Activated naive CD4-positive, alpha-beta T cell treated with anti-CD3 and anti-CD28 coated beads, Interleukin-2, amount 10 ng/mL, durations not matched to agents 7 days and 5 days (primary cell): ENCODE measurements around the gene BTBD8.
"Not testable (repeated sequence)": the region's sequence is repeated elsewhere in the genome, so short reads cannot be mapped to it uniquely, and the experiment has no call there.

Source experiments
- CTCF ChIA-PET: fragments of 350-600 bp; sonication (Branson Sonifier 250); formaldehyde crosslinking; loops from one replicate; lab custom pipeline; 2021; ENCODE audit warnings: antibody characterized with exemption; lab: Charles Lee
- DNase-seq: peaks from one replicate; pipeline ENCODE4 v3.0.0-alpha.2; 2020
- H3K27ac Mint-ChIP-seq: one replicate; pipeline ENCODE4 v1.8.0; 2021; ENCODE audit warnings: mild to moderate bottlenecking, moderate library complexity, mixed read lengths
- H3K27me3 Mint-ChIP-seq: one replicate; pipeline ENCODE4 v1.8.0; 2021; ENCODE audit warnings: mild to moderate bottlenecking, mixed read lengths
- H3K36me3 Mint-ChIP-seq: one replicate; pipeline ENCODE4 v1.8.0; 2021; ENCODE audit warnings: mixed read lengths
- H3K4me1 Mint-ChIP-seq: one replicate; pipeline ENCODE4 v1.8.0; 2021; ENCODE audit warnings: mixed read lengths
- H3K4me3 Mint-ChIP-seq: one replicate; pipeline ENCODE4 v1.8.0; 2021; ENCODE audit warnings: mild to moderate bottlenecking, moderate library complexity, mixed read lengths
- H3K9me3 Mint-ChIP-seq: one replicate; pipeline ENCODE4 v1.8.0; 2021; ENCODE audit warnings: mixed read lengths

BTBD8 gene

GRCh38 chr1:92076363-92076762, 3.8 kb upstream of the BTBD8 start:
- Mint-ChIP-seq H3K36me3 (no peaks in the 10 kb centered on the region), H3K9me3 (no peaks in the 10 kb centered on the region), H3K27ac (no peak overlapping the region), H3K4me1 (peaks cover 11% of the 10 kb centered on the region), H3K4me3 (no peak overlapping the region), H3K27me3 (peaks cover 4% of the 10 kb centered on the region)
- no peak for DNase-seq
- CTCF ChIA-PET = interaction anchor here (0.6 kb wide), 1 partner anchor 175 kb away, joined by 3 read pairs; no protein-coding TSS in a partner anchor

GRCh38 chr1:92078077-92078476, 2.1 kb upstream of the BTBD8 start:
- DNase-seq, H3K36me3 Mint-ChIP-seq, H3K27ac Mint-ChIP-seq, CTCF ChIA-PET, H3K4me3 Mint-ChIP-seq, H3K27me3 Mint-ChIP-seq, H3K9me3 Mint-ChIP-seq: not testable (repeated sequence)
- peaks cover 17% of the 10 kb centered on the region for H3K4me1 Mint-ChIP-seq

GRCh38 chr1:92079441-92079840, 704 bp upstream of the BTBD8 start:
- CTCF ChIA-PET = no interaction called here
- H3K27ac Mint-ChIP-seq = no peak overlapping the region
- peaks cover 17% of the 10 kb centered on the region for H3K4me1 Mint-ChIP-seq
- no peaks in the 10 kb centered on the region for H3K9me3 Mint-ChIP-seq
- no peaks in the 10 kb centered on the region for H3K36me3 Mint-ChIP-seq
- no peak overlapping the region for H3K4me3 Mint-ChIP-seq
- no peak for DNase-seq
- H3K27me3 Mint-ChIP-seq = peaks cover 2% of the 10 kb centered on the region

- H3K4me1 Mint-ChIP-seq = peaks cover 17% of the 10 kb centered on the region
- H3K27ac Mint-ChIP-seq = no peak overlapping the region
- CTCF ChIA-PET = interaction anchor here (0.6 to 1.1 kb wide), 5 partner anchors 43 to 229 kb away, joined by 3 to 8 read pairs (median 4); no protein-coding TSS in a partner anchor
- H3K4me3 Mint-ChIP-seq = peak overlapping the region; percentile 94
- peaks cover 11% of the 10 kb centered on the region for H3K9me3 Mint-ChIP-seq
- no peak for DNase-seq
- no peaks in the 10 kb centered on the region for H3K27me3 Mint-ChIP-seq
- H3K36me3 Mint-ChIP-seq = no peaks in the 10 kb centered on the region
These were observed 886 bp downstream of the BTBD8 start for GRCh38 chr1:92081031-92081430.

GRCh38 chr1:92084651-92085050, 4.5 kb downstream of the BTBD8 start:
- H3K9me3 Mint-ChIP-seq = peaks cover 11% of the 10 kb centered on the region

GRCh38 chr1:92085727-92086126, 5.6 kb downstream of the BTBD8 start:
- Mint-ChIP-seq H3K4me3 (no peak overlapping the region), H3K9me3 (peaks cover 11% of the 10 kb centered on the region), H3K27me3 (no peaks in the 10 kb centered on the region), H3K27ac (no peak overlapping the region), H3K4me1 (peaks cover 10% of the 10 kb centered on the region), H3K36me3 (no peaks in the 10 kb centered on the region)
- DNase-seq = no peak
- CTCF ChIA-PET = no interaction called here

More at GRCh38 chr1:92084651-92085050, 4.5 kb downstream of the BTBD8 start:
- H3K4me1 Mint-ChIP-seq = peaks cover 17% of the 10 kb centered on the region
- DNase-seq = no peak
- CTCF ChIA-PET = no interaction called here
- H3K27ac Mint-ChIP-seq = no peak overlapping the region
- H3K4me3 Mint-ChIP-seq = no peak overlapping the region
- no peaks in the 10 kb centered on the region for H3K27me3 Mint-ChIP-seq
- H3K36me3 Mint-ChIP-seq = no peaks in the 10 kb centered on the region

- Mint-ChIP-seq H3K9me3 (peaks cover 11% of the 10 kb centered on the region), H3K36me3 (no peaks in the 10 kb centered on the region), H3K4me1 (no peaks in the 10 kb centered on the region), H3K27ac (no peak overlapping the region), H3K27me3 (no peaks in the 10 kb centered on the region), H3K4me3 (no peak overlapping the region)
- DNase-seq = no peak
- CTCF ChIA-PET = no interaction called here
These were observed 7.4 kb downstream of the BTBD8 start for GRCh38 chr1:92087542-92087941.

- H3K27me3 Mint-ChIP-seq = no peaks in the 10 kb centered on the region
These were observed 11.5 kb downstream of the BTBD8 start for GRCh38 chr1:92091625-92092024.

GRCh38 chr1:92094090-92094489, 13.9 kb downstream of the BTBD8 start:
- Mint-ChIP-seq H3K4me3 (no peak overlapping the region), H3K36me3 (no peaks in the 10 kb centered on the region), H3K4me1 (no peaks in the 10 kb centered on the region), H3K27me3 (no peaks in the 10 kb centered on the region), H3K9me3 (no peaks in the 10 kb centered on the region), H3K27ac (no peak overlapping the region)
- DNase-seq = no peak
- CTCF ChIA-PET = no interaction called here

More at GRCh38 chr1:92091625-92092024, 11.5 kb downstream of the BTBD8 start:
- Mint-ChIP-seq H3K4me3 (no peak overlapping the region), H3K4me1 (no peaks in the 10 kb centered on the region), H3K36me3 (no peaks in the 10 kb centered on the region), H3K27ac (no peak overlapping the region), H3K9me3 (no peaks in the 10 kb centered on the region)
- no peak for DNase-seq
- CTCF ChIA-PET = no interaction called here

- Mint-ChIP-seq H3K4me3 (no peak overlapping the region), H3K36me3 (no peaks in the 10 kb centered on the region), H3K9me3 (no peaks in the 10 kb centered on the region), H3K27me3 (no peaks in the 10 kb centered on the region), H3K4me1 (no peaks in the 10 kb centered on the region), H3K27ac (no peak overlapping the region)
- CTCF ChIA-PET = no interaction called here
- DNase-seq = no peak
These were observed 14.4 kb downstream of the BTBD8 start for GRCh38 chr1:92094595-92094994.

GRCh38 chr1:92095874-92096273, 15.7 kb downstream of the BTBD8 start:
- no peaks in the 10 kb centered on the region for H3K27me3 Mint-ChIP-seq
- no peak for DNase-seq
- no peak overlapping the region for H3K27ac Mint-ChIP-seq
- H3K4me1 Mint-ChIP-seq = no peaks in the 10 kb centered on the region
- H3K9me3 Mint-ChIP-seq = no peaks in the 10 kb centered on the region
- H3K36me3 Mint-ChIP-seq = no peaks in the 10 kb centered on the region
- no peak overlapping the region for H3K4me3 Mint-ChIP-seq
- CTCF ChIA-PET = interaction anchor here (0.6 kb wide), 2 partner anchors 59 to 196 kb away, joined by 3 read pairs; no protein-coding TSS in a partner anchor

- CTCF ChIA-PET = interaction anchor here (0.6 kb wide), 1 partner anchor 59 kb away, joined by 3 read pairs; no protein-coding TSS in a partner anchor
- DNase-seq = no peak
- H3K4me3 Mint-ChIP-seq = no peak overlapping the region
These were observed 16.2 kb downstream of the BTBD8 start for GRCh38 chr1:92096317-92096716.

GRCh38 chr1:92105546-92106081, 25.5 kb downstream of the BTBD8 start:
- H3K4me3 Mint-ChIP-seq = no peak overlapping the region
- no peak overlapping the region for H3K27ac Mint-ChIP-seq
- no peaks in the 10 kb centered on the region for H3K36me3 Mint-ChIP-seq
- no peak for DNase-seq
- CTCF ChIA-PET = no interaction called here
- H3K27me3 Mint-ChIP-seq = no peaks in the 10 kb centered on the region
- no peaks in the 10 kb centered on the region for H3K4me1 Mint-ChIP-seq
- H3K9me3 Mint-ChIP-seq = no peaks in the 10 kb centered on the region

More at GRCh38 chr1:92096317-92096716, 16.2 kb downstream of the BTBD8 start:
- H3K27me3 Mint-ChIP-seq = no peaks in the 10 kb centered on the region
- no peak overlapping the region for H3K27ac Mint-ChIP-seq
- no peaks in the 10 kb centered on the region for H3K4me1 Mint-ChIP-seq
- H3K36me3 Mint-ChIP-seq = no peaks in the 10 kb centered on the region
- no peaks in the 10 kb centered on the region for H3K9me3 Mint-ChIP-seq

GRCh38 chr1:92108631-92109030, 28.5 kb downstream of the BTBD8 start:
- Mint-ChIP-seq H3K4me3 (no peak overlapping the region), H3K4me1 (no peaks in the 10 kb centered on the region), H3K36me3 (no peaks in the 10 kb centered on the region), H3K27ac (no peak overlapping the region), H3K27me3 (no peaks in the 10 kb centered on the region), H3K9me3 (no peaks in the 10 kb centered on the region)
- CTCF ChIA-PET = no interaction called here
- no peak for DNase-seq

- no peaks in the 10 kb centered on the region for H3K9me3 Mint-ChIP-seq
- H3K4me3 Mint-ChIP-seq = no peak overlapping the region
- peaks cover 10% of the 10 kb centered on the region for H3K4me1 Mint-ChIP-seq
- DNase-seq = no peak
- H3K36me3 Mint-ChIP-seq = no peaks in the 10 kb centered on the region
- H3K27me3 Mint-ChIP-seq = no peaks in the 10 kb centered on the region
- CTCF ChIA-PET = no interaction called here
- no peak overlapping the region for H3K27ac Mint-ChIP-seq
These were observed 37.4 kb downstream of the BTBD8 start for GRCh38 chr1:92117526-92117925.
